DND-41 (cell line): ENCODE data around the gene CLRN3.

Source experiments
- EZH2 ChIP-seq: IDR thresholded peaks from 3 replicates; pipeline ENCODE4 v1.6.1; 2012; ENCODE audit warnings: borderline replicate concordance, low read depth, mild to moderate bottlenecking, moderate library complexity, low read length, inconsistent platforms; ENCODE audit not compliant: severe bottlenecking
- TF ChIP-seq, protein P1 (sequence below): IDR thresholded peaks from 2 replicates; pipeline ENCODE4 v1.5.1; 2012; ENCODE audit warnings: borderline replicate concordance, low read length, moderate library complexity, mild to moderate bottlenecking; ENCODE audit not compliant: poor library complexity, severe bottlenecking; ENCODE audit errors: extremely low read depth

DNA sequence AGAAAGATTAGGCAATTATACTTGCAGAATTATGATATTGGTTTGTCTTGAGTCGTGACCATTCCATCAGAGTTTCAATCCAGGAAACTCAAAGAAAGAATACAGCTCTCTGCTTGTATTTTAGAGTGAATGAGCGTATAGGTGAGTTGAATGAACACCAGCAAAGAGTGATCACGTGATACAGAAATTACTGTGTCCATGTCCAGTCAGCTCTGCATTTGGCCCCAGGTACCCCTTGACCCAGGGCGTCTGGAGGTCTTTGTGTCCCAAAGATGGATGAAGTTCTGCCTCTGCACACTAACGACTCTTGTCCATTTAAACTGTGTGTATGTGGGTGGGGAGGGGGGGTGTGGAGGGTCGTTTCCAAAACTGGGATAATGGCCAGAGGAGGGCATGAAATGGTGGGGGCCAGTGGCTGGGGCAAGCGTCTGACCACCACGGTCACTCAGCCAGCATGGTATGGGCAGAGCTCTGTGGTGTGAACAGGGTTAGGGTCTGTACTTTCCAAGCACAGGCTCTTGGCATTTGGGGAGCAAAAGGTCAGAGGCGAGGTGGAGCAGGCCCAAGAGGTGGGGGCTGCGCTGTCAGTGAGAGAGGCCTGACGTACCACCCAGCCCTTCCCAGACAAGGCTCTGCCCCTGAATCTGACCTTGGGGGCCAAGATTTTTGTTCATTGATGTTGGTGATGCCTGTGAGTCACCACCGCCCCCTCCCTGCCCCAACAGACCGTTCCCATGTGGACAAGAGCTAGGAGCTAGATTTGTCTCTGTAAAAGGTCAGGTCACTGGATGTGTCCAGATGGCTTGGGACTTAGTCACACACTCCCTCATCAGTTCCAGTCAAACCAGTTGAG, 15.6 kb upstream of the CLRN3 start:
- TF ChIP-seq, protein P1, sequence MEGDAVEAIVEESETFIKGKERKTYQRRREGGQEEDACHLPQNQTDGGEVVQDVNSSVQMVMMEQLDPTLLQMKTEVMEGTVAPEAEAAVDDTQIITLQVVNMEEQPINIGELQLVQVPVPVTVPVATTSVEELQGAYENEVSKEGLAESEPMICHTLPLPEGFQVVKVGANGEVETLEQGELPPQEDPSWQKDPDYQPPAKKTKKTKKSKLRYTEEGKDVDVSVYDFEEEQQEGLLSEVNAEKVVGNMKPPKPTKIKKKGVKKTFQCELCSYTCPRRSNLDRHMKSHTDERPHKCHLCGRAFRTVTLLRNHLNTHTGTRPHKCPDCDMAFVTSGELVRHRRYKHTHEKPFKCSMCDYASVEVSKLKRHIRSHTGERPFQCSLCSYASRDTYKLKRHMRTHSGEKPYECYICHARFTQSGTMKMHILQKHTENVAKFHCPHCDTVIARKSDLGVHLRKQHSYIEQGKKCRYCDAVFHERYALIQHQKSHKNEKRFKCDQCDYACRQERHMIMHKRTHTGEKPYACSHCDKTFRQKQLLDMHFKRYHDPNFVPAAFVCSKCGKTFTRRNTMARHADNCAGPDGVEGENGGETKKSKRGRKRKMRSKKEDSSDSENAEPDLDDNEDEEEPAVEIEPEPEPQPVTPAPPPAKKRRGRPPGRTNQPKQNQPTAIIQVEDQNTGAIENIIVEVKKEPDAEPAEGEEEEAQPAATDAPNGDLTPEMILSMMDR: no peak
- no peak for TF ChIP-seq EZH2
